Adipose tissue (tissue), 3 donors: ENCODE results near the gene ULK2. TPM values are rescaled to one million over a fixed set of nuclear protein-coding genes. Genes with fewer than 3 reads are reported as not detected.
"Not testable (repeated sequence)": the region's sequence is repeated elsewhere in the genome, so short reads cannot be mapped to it uniquely, and the experiment has no call there.

ENCODE experiments used
- H3K27ac ChIP-seq: one replicate; pipeline ENCODE4 v1.5.1; 2013; ENCODE audit warnings: low read depth, low read length
- WGBS, 3 donors: extraction: QIAGEN DNeasy Blood & Tissue Kit; methylation state at CpG; one replicate each; pipeline ENCODE4 v1.1.7; 2013; 5-methylcytosine and 5-hydroxymethylcytosine counted together
- polyA plus RNA-seq, 3 donors: library from polyadenylated mRNA; stranded (reverse); fragments of 200-250 nt; gene quantifications; one replicate each; pipeline ENCODE4 v1.2.3, GENCODE V29; 2013
- donor health status: healthy with polysubstance abuse.
- donor health status: Bipolar disorder and iron deficiency.
- donor health status: healthy.

The ULK2 gene
- polyA plus RNA-seq, 3 donors: 4.6 to 18.6 (median 7.4) TPM

- H3K27ac ChIP-seq: no peak overlapping the region
- WGBS, 3 donors: 83 to 88% (median 85%) methylated on average over 10 of the region's 10 CpGs
Measured at GRCh38 chr17:19874256-19874655, 6.5 kb upstream of the ULK2 start.

DNA sequence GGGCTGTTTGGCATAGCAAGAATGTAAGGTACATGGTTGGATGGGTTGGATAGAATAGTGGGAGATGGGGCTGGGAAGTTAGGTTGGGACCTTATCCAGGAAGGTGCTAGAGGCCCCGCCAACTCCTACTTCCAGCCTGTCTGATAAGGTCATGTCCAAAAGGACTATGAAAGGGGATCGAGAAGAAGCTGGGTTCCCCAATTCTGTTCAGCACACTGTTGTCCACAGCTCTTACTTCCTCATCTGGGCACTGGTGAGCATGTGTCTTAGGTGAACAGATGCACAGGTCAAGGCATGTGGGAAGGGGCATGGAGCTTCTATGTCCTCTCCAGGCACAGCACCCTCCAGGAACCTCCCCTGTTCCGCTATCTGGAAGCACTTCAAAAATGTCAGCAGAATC is 5.6 kb upstream of the ULK2 start:
- H3K27ac ChIP-seq: no peak overlapping the region
- 84 to 97% (median 84%) methylated on average over 3 of the region's 3 CpGs for WGBS, 3 donors

DNA sequence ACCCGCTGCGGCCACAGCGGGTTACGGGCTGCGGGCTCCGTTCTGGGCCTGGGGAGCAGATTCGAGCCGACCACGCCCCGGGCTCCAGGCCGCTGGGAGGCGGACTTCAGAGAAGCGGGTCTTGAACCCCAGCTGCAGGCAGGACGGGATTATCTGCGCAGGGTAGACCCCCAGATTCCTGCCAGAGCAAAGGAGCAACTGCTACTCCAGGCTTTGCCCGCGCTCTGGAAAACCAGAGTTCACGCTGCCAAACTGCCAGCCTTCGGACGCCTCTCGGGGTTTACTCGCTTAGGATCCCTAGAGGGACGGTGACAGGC is 301 bp upstream of the ULK2 start:
- H3K27ac ChIP-seq: no peak overlapping the region
- WGBS, 3 donors: 29 to 42% (median 34%) methylated on average over 23 of the region's 23 CpGs

GRCh38 chr17:19867079-19867328 is 732 bp downstream of the ULK2 start:
- 0 to 1% (median 0%) methylated on average over 27 of the region's 27 CpGs for WGBS, 3 donors
- no peak overlapping the region for H3K27ac ChIP-seq

- no peak overlapping the region for H3K27ac ChIP-seq
- WGBS, 3 donors: 74 to 96% (median 79%) methylated on average over 3 of the region's 3 CpGs
Measured at GRCh38 chr17:19865021-19865420, 2.7 kb downstream of the ULK2 start.

DNA sequence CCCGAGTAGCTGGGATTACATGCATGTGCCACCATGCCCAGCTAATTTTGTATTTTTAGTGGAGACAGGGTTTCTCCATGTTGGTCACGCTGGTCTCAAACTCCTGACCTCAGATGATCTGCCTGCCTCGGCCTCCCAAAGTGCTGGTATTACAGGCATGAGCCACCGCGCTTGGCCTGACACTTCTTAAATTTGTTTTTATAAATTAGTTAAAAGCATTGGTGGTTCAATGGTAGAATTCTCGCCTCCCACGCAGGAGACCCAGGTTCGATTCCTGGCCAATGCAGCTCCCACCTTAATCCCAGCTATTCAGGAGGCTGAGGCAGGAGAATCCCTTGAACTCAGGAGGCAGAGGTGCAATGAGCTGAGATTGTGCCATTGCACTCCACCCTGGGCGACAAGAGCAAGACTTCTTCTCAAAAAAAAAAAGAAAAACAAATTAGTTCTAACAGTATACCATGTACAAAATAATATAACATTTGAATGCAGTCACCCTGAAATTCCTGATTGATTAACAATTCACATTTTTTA is 7.0 kb downstream of the ULK2 start:
- WGBS, 3 donors: 95 to 96% (median 96%) methylated on average over 9 of the region's 9 CpGs
- H3K27ac ChIP-seq: not testable (repeated sequence)

GRCh38 chr17:19857640-19858039 is 10.1 kb downstream of the ULK2 start:
- WGBS, 3 donors: 62 to 86% (median 75%) methylated on average over 2 of the region's 2 CpGs
- H3K27ac ChIP-seq: no peak overlapping the region

GRCh38 chr17:19833914-19834313 is 33.8 kb downstream of the ULK2 start:
- no peak overlapping the region for H3K27ac ChIP-seq

- H3K27ac ChIP-seq: no peak overlapping the region
- WGBS, 3 donors: 89 to 95% (median 92%) methylated on average over 2 of the region's 2 CpGs
Measured at GRCh38 chr17:19830061-19830460, 37.7 kb downstream of the ULK2 start.

GRCh38 chr17:19812407-19812806 is 55.3 kb downstream of the ULK2 start:
- 85 to 91% (median 87%) methylated on average over 3 of the region's 3 CpGs for WGBS, 3 donors
- no peak overlapping the region for H3K27ac ChIP-seq

GRCh38 chr17:19805006-19805405 is 62.7 kb downstream of the ULK2 start:
- no peak overlapping the region for H3K27ac ChIP-seq
- 65 to 74% (median 74%) methylated on average over 2 of the region's 2 CpGs for WGBS, 3 donors

DNA sequence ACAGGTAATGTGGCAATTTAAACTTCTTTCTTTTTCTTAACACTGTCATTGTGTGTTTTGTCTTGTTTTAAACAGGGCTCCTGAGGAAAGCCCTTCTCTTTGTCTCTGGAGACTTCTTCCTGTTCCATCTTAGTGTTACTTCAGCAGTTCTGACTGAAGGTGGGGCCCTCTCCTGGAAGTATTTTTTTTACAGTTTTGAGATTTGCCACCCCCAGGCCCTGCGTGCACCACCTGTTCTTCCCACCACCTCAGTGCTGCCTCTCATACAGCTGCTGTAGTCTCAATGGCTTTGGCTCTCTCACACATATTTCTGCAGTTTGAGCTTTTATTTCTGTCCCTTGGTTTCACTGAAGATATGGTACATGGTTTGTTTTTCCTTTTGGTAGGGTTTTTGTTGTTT is 67.2 kb downstream of the ULK2 start:
- 86 to 100% (median 91%) methylated on average over 1 of the region's 1 CpG for WGBS, 3 donors
- H3K27ac ChIP-seq: no peak overlapping the region

DNA sequence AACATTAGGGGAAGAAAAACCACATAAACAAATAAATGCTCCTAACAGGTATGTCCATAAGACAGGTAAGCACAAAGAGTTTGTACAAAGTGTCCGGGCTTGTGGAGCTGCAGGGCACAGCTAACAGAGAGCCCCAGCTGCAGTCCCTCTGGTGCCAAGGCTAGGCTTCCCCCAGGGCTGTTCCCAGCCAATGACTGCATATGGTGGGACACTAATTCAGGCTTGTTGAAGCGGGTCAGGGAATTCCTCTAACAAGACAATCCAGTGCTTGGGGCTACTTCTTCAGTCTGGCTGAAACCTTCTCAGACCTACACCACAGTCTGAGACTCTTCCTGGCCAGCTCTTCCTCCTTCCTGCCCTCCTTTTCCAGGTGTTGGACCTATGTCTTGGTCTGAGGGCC is 67.9 kb downstream of the ULK2 start:
- H3K27ac ChIP-seq: no peak overlapping the region
- 91 to 98% (median 97%) methylated on average over 2 of the region's 2 CpGs for WGBS, 3 donors

- WGBS, 3 donors: 98 to 100% (median 99%) methylated on average over 4 of the region's 4 CpGs
- no peak overlapping the region for H3K27ac ChIP-seq
Measured at GRCh38 chr17:19796457-19796856, 71.3 kb downstream of the ULK2 start.

DNA sequence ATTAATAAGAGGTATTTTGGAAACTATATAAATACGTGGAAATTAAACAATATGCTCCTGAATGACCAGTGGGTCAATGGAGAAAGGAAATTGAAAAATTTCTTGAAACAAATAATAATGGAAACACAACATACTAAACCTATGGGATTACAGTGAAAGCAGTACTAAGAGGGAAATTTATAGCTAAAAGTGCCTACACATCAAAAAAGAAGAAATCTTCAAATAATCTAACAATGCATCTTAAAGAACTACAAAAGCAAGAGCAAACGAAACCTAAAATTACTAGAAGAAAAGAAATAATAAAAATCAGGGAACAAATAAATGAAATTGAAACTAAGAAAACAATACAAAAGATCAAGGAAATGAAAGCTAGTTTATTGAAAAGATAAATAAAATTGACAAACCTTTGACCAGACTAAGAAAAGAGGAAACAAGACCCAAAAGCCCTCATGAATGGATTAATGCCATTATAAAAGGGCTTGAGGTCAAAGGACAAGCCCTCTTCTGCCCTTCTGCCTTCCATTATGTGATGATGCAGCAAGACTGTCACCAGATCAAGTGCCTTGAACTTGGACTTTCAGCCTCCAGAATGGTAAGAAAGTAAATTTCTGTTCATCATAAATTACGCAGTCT is 75.7 kb downstream of the ULK2 start:
- 96 to 99% (median 96%) methylated on average over 3 of the region's 3 CpGs for WGBS, 3 donors
- H3K27ac ChIP-seq: no peak overlapping the region

DNA sequence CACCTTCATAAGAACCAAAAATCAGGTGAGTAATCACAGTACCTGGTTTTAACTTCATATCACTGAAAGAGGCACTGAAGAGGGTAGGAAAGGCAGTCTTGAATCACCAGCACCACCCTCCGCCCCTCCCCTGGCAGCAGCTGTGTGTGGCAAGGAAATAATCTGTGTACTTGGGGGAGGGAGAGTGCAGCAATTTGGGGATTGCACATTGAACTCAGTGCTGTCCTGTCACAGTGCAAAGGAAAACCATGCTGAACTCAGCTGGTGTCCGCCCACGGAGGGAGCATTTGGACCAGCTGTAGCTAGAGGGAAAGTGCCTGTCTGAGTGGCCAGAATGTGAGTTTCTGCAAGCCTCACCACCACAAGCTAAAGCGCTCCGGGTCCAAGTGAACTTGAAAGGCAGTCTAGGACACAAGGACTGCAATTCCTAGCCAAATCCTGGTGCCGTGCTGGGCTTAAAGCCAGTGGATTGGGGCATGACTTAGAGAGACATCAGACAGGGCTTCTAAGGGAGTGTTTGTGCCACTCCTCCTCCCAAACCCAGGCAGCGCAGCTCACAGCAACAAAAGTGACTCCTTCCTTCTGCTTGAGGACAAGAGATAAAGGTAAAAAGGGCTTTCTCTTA is 79.9 kb downstream of the ULK2 start:
- 91 to 95% (median 94%) methylated on average over 7 of the region's 7 CpGs for WGBS, 3 donors
- H3K27ac ChIP-seq: no peak overlapping the region

DNA sequence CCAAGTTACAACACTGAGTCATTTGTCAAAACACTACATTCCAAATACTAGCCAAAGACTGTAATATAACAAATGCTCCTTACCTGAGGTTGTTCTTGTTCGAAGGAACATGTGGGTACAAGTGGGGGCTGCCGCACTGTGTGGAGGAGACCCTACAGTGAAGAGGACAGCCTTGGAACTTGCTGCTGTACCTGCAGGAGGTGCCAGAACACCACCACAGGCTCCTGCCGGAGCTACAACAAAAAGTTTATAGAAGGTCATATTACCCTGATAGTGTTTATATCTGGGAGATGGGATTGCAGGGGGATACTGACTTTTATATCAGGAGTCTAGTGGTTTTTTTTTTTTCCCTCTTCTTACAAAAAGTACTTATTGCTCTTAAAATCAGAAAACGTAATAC is 81.9 kb downstream of the ULK2 start:
- H3K27ac ChIP-seq: no peak overlapping the region
- WGBS, 3 donors: 70 to 73% (median 71%) methylated on average over 4 of the region's 4 CpGs

GRCh38 chr17:19781488-19782458 is 86.0 kb downstream of the ULK2 start:
- no peak overlapping the region for H3K27ac ChIP-seq
- 87 to 94% (median 89%) methylated on average over 9 of the region's 9 CpGs for WGBS, 3 donors

GRCh38 chr17:19780846-19781245 is 86.9 kb downstream of the ULK2 start:
- WGBS, 3 donors: 89 to 95% (median 91%) methylated on average over 4 of the region's 4 CpGs
- H3K27ac ChIP-seq: no peak overlapping the region
